HG03521 (cell line): Measurements from ENCODE around the gene RALGDS.
A peak's percentile ranks its signal among the peaks of the same experiment; 100 is the strongest.

ENCODE experiments used
- ATAC-seq: cut with Tn5 transposase; IDR thresholded peaks from one replicate; pipeline ENCODE4 v1.9.1; 2021; ENCODE audit warnings: mild to moderate bottlenecking, moderate library complexity; ENCODE audit not compliant: unreplicated experiment

RALGDS gene

GRCh38 chr9:133151601-133152525 is 30.8 kb upstream of the RALGDS start:
- no peak for ATAC-seq

- no peak for ATAC-seq
These were observed 30.0 kb upstream of the RALGDS start for GRCh38 chr9:133151041-133151440.

- peak; percentile 58 for ATAC-seq
These were observed 28.3 kb upstream of the RALGDS start for GRCh38 chr9:133149130-133150015.

GRCh38 chr9:133148199-133149129 is 27.4 kb upstream of the RALGDS start:
- peak; percentile 0 for ATAC-seq

GRCh38 chr9:133147412-133148198 is 26.6 kb upstream of the RALGDS start:
- no peak for ATAC-seq

GRCh38 chr9:133146746-133147411 is 25.8 kb upstream of the RALGDS start:
- ATAC-seq, result no peak

GRCh38 chr9:133144904-133145851 is 24.1 kb upstream of the RALGDS start:
- ATAC-seq, result no peak

GRCh38 chr9:133144142-133144903 is 23.3 kb upstream of the RALGDS start:
- ATAC-seq, result peak; percentile 32

- ATAC-seq, result no peak
These were observed 22.6 kb upstream of the RALGDS start for GRCh38 chr9:133143639-133144141.

GRCh38 chr9:133142684-133143622 is 21.9 kb upstream of the RALGDS start:
- ATAC-seq, result no peak

- ATAC-seq, result no peak
These were observed 21.0 kb upstream of the RALGDS start for GRCh38 chr9:133141833-133142595.

- ATAC-seq, result no peak
These were observed 19.6 kb upstream of the RALGDS start for GRCh38 chr9:133140606-133141005.

- ATAC-seq, result no peak
These were observed 19.1 kb upstream of the RALGDS start for GRCh38 chr9:133140174-133140505.

GRCh38 chr9:133139246-133140173 is 18.5 kb upstream of the RALGDS start:
- no peak for ATAC-seq
